Colonic mucosa (tissue), 4 donors: ENCODE results near the gene USP36. TPM values are rescaled to one million over a fixed set of nuclear protein-coding genes. Genes with fewer than 3 reads are reported as not detected.

Experiments used
- DNase-seq: peaks from one replicate; pipeline ENCODE4 v3.0.0-alpha.2; 2020
- H3K27ac ChIP-seq: fragments of 200-600 bp; one replicate; pipeline ENCODE4 v1.8.0; 2021
- H3K27me3 ChIP-seq: fragments of 200-600 bp; one replicate; pipeline ENCODE4 v1.8.0; 2021
- H3K36me3 ChIP-seq: fragments of 200-600 bp; one replicate; pipeline ENCODE4 v1.8.0; 2021
- H3K4me1 ChIP-seq: fragments of 200-600 bp; one replicate; pipeline ENCODE4 v1.8.0; 2021; ENCODE audit warnings: mild to moderate bottlenecking
- H3K4me3 ChIP-seq: fragments of 200-600 bp; one replicate; pipeline ENCODE4 v1.8.0; 2021
- H3K9ac ChIP-seq, 2 donors: one replicate each; pipeline ENCODE4 v1.7.0; 2013; ENCODE audit warnings: control low read depth in 2 of 2, low read depth in 2 of 2, low read length in 2 of 2
- H3K9me3 ChIP-seq: fragments of 200-600 bp; one replicate; pipeline ENCODE4 v1.8.0; 2021
- CTCF ChIP-seq: fragments of 200-600 bp; IDR thresholded peaks from one replicate; pipeline ENCODE4 v1.8.0; 2022; ENCODE audit warnings: antibody characterized with exemption, mild to moderate bottlenecking
- intact Hi-C: fragments of 100-400 bp; cut with DNase I; formaldehyde crosslinking; loops from one replicate; pipeline ENCODE4 v1.14.1; 2022
- total RNA-seq, 2 donors: library from RNA; stranded (reverse); fragmentation: NEBNext Ultra II Directional in 1 of 2; extraction: Animal tissue kit (Norgen Biotek cat#: 25700) in 1 of 2; gene quantifications; one replicate each; pipeline ENCODE4 v1.2.1, GENCODE V29; 2021
- donor health status: healthy.
- donor health status: DM: no; HTN: no; CAD: no.
- donor health status: DM: no; HTN: no; CAD: no.

The USP36 gene
- total RNA-seq, 2 donors from 2014 or later: 27.4 to 32.6 TPM

- Histone ChIP-seq H3K36me3 (peaks cover 5% of the 10 kb centered on the region), H3K27ac (no peak overlapping the region), H3K27me3 (no peaks in the 10 kb centered on the region), H3K4me1 (no peaks in the 10 kb centered on the region), H3K9ac (no peak overlapping the region), H3K9me3 (no peaks in the 10 kb centered on the region), H3K4me3 (no peak overlapping the region)
- DNase-seq: no peak
- TF ChIP-seq CTCF: no peak
- intact Hi-C loops: no loop called here
Observed at GRCh38 chr17:78821961-78822360, 18.7 kb downstream of the USP36 start.

- H3K4me3 ChIP-seq: no peak overlapping the region
- no peak overlapping the region for H3K9ac ChIP-seq
- TF ChIP-seq CTCF: no peak
- H3K36me3 ChIP-seq: peaks cover 5% of the 10 kb centered on the region
- H3K4me1 ChIP-seq: no peaks in the 10 kb centered on the region
- H3K9me3 ChIP-seq: no peaks in the 10 kb centered on the region
- H3K27me3 ChIP-seq: no peaks in the 10 kb centered on the region
- DNase-seq: no peak
- intact Hi-C loops: no loop called here
- H3K27ac ChIP-seq: no peak overlapping the region
Observed at GRCh38 chr17:78820841-78821240, 19.8 kb downstream of the USP36 start.

- no peak for TF ChIP-seq CTCF
- no peaks in the 10 kb centered on the region for H3K4me1 ChIP-seq
- H3K9ac ChIP-seq: no peak overlapping the region
- no peak overlapping the region for H3K4me3 ChIP-seq
- no peaks in the 10 kb centered on the region for H3K27me3 ChIP-seq
- intact Hi-C loops: no loop called here
- DNase-seq: no peak
- H3K36me3 ChIP-seq: peaks cover 5% of the 10 kb centered on the region
- H3K9me3 ChIP-seq: no peaks in the 10 kb centered on the region
- peak overlapping the region; percentile 44 for H3K27ac ChIP-seq
Observed at GRCh38 chr17:78819806-78820792, 20.5 kb downstream of the USP36 start.

DNA sequence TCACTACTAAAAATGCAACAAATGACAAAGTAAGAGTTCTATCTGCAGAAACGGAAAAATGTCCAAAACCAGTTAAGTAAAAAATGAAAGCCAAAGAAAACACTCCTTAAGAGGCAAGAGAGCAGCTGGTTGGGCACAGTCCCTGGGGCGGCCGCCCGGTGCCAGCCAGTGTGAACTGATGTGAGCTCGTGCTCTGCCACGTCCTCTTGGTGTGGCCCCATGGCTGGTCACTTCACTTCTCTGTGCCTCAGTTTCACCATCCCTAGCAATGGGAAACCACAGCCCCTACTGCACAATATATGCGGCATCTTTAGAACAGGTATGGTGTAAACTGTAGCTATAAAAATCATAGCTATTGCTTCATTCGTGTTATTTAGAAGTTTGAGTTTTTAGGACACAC lies 21.2 kb downstream of the USP36 start:
- H3K9me3 ChIP-seq: no peaks in the 10 kb centered on the region
- peak overlapping the region; percentile 44 for H3K27ac ChIP-seq
- H3K9ac ChIP-seq: no peak overlapping the region
- no peak overlapping the region for H3K4me3 ChIP-seq
- TF ChIP-seq CTCF: no peak
- H3K4me1 ChIP-seq: no peaks in the 10 kb centered on the region
- DNase-seq: no peak
- no peaks in the 10 kb centered on the region for H3K27me3 ChIP-seq
- H3K36me3 ChIP-seq: peaks cover 5% of the 10 kb centered on the region
- intact Hi-C loops: no loop called here

GRCh38 chr17:78818932-78819331 lies 21.7 kb downstream of the USP36 start:
- no peak for TF ChIP-seq CTCF
- no peak overlapping the region for H3K4me3 ChIP-seq
- no peaks in the 10 kb centered on the region for H3K9me3 ChIP-seq
- H3K36me3 ChIP-seq: peaks cover 2% of the 10 kb centered on the region
- DNase-seq: no peak
- intact Hi-C loops: no loop called here
- H3K27ac ChIP-seq: peak overlapping the region; percentile 44
- no peaks in the 10 kb centered on the region for H3K4me1 ChIP-seq
- no peaks in the 10 kb centered on the region for H3K27me3 ChIP-seq
- H3K9ac ChIP-seq: no peak overlapping the region
